T-cell (primary cell): Measurements from ENCODE around the gene DUOX2. TPM values are rescaled to one million over a fixed set of nuclear protein-coding genes. Genes with fewer than 3 reads are reported as not detected.

Source experiments
- ATAC-seq, 4 experiments: fragments of 200-7000 bp in 3 of 4; fragments of 150-1000 bp in 1 of 4; cut with Tn5 transposase; replicated peaks in 1 of 4; 1 replicate in 3 of 4; 2 replicates in 1 of 4; pipeline ENCODE4 v1.10.0; 2021; ENCODE audit warnings: moderate library complexity in 3 of 4, mild to moderate bottlenecking in 2 of 4, moderate number of reproducible peaks in 1 of 4
- CTCF ChIA-PET, 2 donors: fragments of 300-600 bp; sonication (Branson Sonifier 250); formaldehyde crosslinking; loops; one replicate each; lab custom pipeline; 2022; ENCODE audit warnings: antibody characterized with exemption in 2 of 2; lab: Charles Lee
- POLR2A ChIA-PET, 2 donors: fragments of 300-600 bp; sonication (Branson Sonifier 250); formaldehyde crosslinking; loops; one replicate each; lab custom pipeline; 2022; ENCODE audit warnings: antibody characterized with exemption in 2 of 2; lab: Charles Lee
- DNase-seq, 35 experiments: peaks; one replicate each; pipeline versions ENCODE4 v3.0.0 to v3.0.0-alpha.2; 2013 to 2023
- H3K27ac ChIP-seq: one replicate; pipeline ENCODE4 v1.5.1; 2013; ENCODE audit warnings: low read length
- H3K27me3 ChIP-seq, 2 experiments: replicated peaks in 1 of 2; 1 replicate in 1 of 2; 2 replicates in 1 of 2; pipeline versions ENCODE4 v1.6.1 to v1.7.0; 2013; ENCODE audit warnings: low read length in 1 of 2, mixed read lengths in 1 of 2; ENCODE audit not compliant: control insufficient read depth in 2 of 2, insufficient read depth in 2 of 2; ENCODE audit errors: extremely low read depth in 1 of 2
- H3K36me3 ChIP-seq, 2 donors: 1 replicate in 1 of 2; 2 replicates in 1 of 2; pipeline versions ENCODE4 v1.6.1 to v1.7.0; 2013; ENCODE audit warnings: low read length in 1 of 2; ENCODE audit not compliant: control insufficient read depth in 2 of 2, insufficient read depth in 1 of 2; ENCODE audit errors: extremely low read depth in 1 of 2
- H3K4me1 ChIP-seq, 2 experiments: 1 replicate in 1 of 2; 2 replicates in 1 of 2; pipeline versions ENCODE4 v1.6.1 to v1.7.0; 2013; ENCODE audit warnings: low read length in 2 of 2, mixed read lengths in 1 of 2; ENCODE audit not compliant: insufficient read depth in 2 of 2, control insufficient read depth in 1 of 2; ENCODE audit errors: extremely low read depth in 1 of 2
- H3K4me3 ChIP-seq, 2 donors: 1 replicate in 1 of 2; 2 replicates in 1 of 2; pipeline versions ENCODE4 v1.5.1 to v1.7.0; 2013; ENCODE audit warnings: mild to moderate bottlenecking in 2 of 2, low read length in 1 of 2, moderate library complexity in 1 of 2; ENCODE audit not compliant: control insufficient read depth in 1 of 2; ENCODE audit errors: extremely low read depth in 1 of 2
- H3K9me3 ChIP-seq: 2 replicates; pipeline ENCODE4 v1.7.0; 2013
- H3K27ac Mint-ChIP-seq, 2 donors: one replicate each; pipeline ENCODE4 v1.8.0; 2020 to 2021; ENCODE audit warnings: mild to moderate bottlenecking in 2 of 2, mixed read lengths in 2 of 2
- H3K27me3 Mint-ChIP-seq, 2 donors: one replicate each; pipeline ENCODE4 v1.8.0; 2021 to 2022; ENCODE audit warnings: mixed read lengths in 2 of 2
- H3K36me3 Mint-ChIP-seq: one replicate; pipeline ENCODE4 v1.8.0; 2021; ENCODE audit warnings: mixed read lengths
- H3K4me1 Mint-ChIP-seq, 3 donors: one replicate each; pipeline ENCODE4 v1.8.0; 2020 to 2022; ENCODE audit warnings: mixed read lengths in 3 of 3, mild to moderate bottlenecking in 1 of 3
- H3K4me3 Mint-ChIP-seq, 3 donors: one replicate each; pipeline ENCODE4 v1.8.0; 2020 to 2022; ENCODE audit warnings: mild to moderate bottlenecking in 3 of 3, mixed read lengths in 3 of 3, moderate library complexity in 3 of 3
- H3K9me3 Mint-ChIP-seq, 3 donors: one replicate each; pipeline ENCODE4 v1.8.0; 2020 to 2022; ENCODE audit warnings: mixed read lengths in 3 of 3
- WGBS: methylation state at CpG from one replicate; pipeline ENCODE4 v1.1.5; 2013; ENCODE audit warnings: missing lambda C conversion rate; ENCODE audit not compliant: insufficient coverage; 5-methylcytosine and 5-hydroxymethylcytosine counted together
- total RNA-seq, 35 experiments: library from RNA in 6 of 35; stranded (reverse) in 6 of 35; fragments of 120-200 nt in 1 of 35; gene quantifications; one replicate each; pipeline versions ENCODE4 v1.2.1 to v1.2.4 and lab custom pipeline; 2013 to 2026

The DUOX2 gene
- total RNA-seq, 5 donors from 2014 or later (not counting 1 experiment from before 2014, with no cell fraction given): 0.10 to 0.16 (median 0.12) TPM; not detected in 2

DNA sequence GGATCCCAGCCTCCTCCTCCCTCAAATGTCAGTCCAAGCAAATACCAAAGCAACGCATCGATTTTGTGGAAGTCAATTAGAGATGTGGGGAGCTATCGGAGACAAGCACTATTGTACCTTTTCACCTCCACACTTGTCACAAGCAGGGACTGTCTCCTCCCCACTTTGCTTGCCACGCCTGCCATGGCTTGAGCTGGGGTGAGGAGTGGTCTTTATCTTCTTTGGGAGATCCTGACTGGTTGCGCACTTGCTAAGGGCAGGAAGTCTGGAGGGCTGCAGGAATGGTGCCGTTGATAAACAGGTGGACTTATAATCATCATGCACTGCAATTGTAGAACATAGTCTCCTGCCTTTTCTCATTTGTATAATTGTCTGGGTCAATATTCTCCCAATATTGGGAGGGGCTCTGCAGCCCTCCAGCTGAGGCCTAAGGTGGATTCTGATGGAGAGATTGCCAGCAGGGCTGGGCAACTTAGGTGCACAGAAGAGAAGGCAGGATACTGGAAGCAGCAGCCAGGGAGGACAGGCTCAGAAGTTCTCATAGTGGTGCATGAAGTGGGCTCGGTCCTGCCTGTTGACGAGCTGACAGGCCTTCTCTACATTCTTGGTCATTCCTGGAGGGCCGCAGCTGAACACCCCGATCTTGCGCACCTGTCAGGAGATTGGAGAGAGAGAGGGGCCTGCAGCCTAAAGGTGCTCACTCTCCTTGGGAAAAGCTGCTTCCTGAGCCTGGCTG lies 20.2 kb downstream of the DUOX2 start:
- H3K9me3 Mint-ChIP-seq: no peaks in the 10 kb centered on the region
- 91% methylated on average over 5 of the region's 11 CpGs for WGBS
- DNase-seq (no peak), ATAC-seq (no peak)
- H3K4me3 Mint-ChIP-seq: no peak overlapping the region
- Histone ChIP-seq H3K27me3 (peaks cover 0 to 17% of the 10 kb centered on the region in 2 experiments), H3K27ac (no peak overlapping the region), H3K4me3 (no peak overlapping the region), H3K9me3 (no peaks in the 10 kb centered on the region), H3K4me1 (no peaks in the 10 kb centered on the region), H3K36me3 (no peaks in the 10 kb centered on the region)
- ChIA-PET POLR2A (no interaction called here), CTCF (interaction anchor here (0.7 kb wide), 2 partner anchors 12 to 56 kb away, joined by 3 to 5 read pairs; no protein-coding TSS in a partner anchor)
- H3K4me1 Mint-ChIP-seq: no peaks in the 10 kb centered on the region
- H3K36me3 Mint-ChIP-seq: no peaks in the 10 kb centered on the region
- peaks cover 14 to 22% of the 10 kb centered on the region in 2 donors for H3K27me3 Mint-ChIP-seq
- H3K27ac Mint-ChIP-seq: no peak overlapping the region

DNA sequence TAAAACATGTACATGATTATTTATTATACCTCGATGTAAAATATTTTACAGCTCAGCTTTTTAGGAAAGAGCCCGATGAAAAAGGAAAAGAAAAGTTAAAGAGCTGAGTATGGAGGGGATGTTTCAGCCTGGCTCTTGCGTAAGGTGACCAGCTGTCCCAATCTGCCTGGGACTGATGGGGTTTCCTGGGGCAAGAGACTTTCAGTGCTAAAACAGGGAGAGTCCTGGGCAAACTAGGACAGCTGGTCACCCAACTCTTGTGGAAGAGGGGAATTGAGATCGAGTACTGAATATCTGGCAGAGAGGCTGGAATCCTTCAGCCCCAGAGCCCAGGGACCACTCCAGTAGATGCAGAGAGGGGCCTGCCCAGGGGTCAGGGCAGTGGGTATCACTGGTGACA lies 21.0 kb downstream of the DUOX2 start:
- peaks cover 14 to 22% of the 10 kb centered on the region in 2 donors for H3K27me3 Mint-ChIP-seq
- 86% methylated on average over 4 of the region's 4 CpGs for WGBS
- H3K27ac Mint-ChIP-seq: no peak overlapping the region
- H3K4me1 Mint-ChIP-seq: no peaks in the 10 kb centered on the region
- ChIA-PET CTCF (no interaction called here), POLR2A (no interaction called here)
- H3K4me3 ChIP-seq: no peak overlapping the region
- H3K4me3 Mint-ChIP-seq: no peak overlapping the region
- H3K9me3 ChIP-seq: no peaks in the 10 kb centered on the region
- no peaks in the 10 kb centered on the region for H3K36me3 Mint-ChIP-seq
- no peaks in the 10 kb centered on the region for H3K4me1 ChIP-seq
- no peaks in the 10 kb centered on the region for H3K9me3 Mint-ChIP-seq
- no peak for DNase-seq
- H3K27me3 ChIP-seq: peaks cover 0 to 17% of the 10 kb centered on the region in 2 experiments
- no peak for ATAC-seq
- no peak overlapping the region for H3K27ac ChIP-seq
- H3K36me3 ChIP-seq: no peaks in the 10 kb centered on the region

DNA sequence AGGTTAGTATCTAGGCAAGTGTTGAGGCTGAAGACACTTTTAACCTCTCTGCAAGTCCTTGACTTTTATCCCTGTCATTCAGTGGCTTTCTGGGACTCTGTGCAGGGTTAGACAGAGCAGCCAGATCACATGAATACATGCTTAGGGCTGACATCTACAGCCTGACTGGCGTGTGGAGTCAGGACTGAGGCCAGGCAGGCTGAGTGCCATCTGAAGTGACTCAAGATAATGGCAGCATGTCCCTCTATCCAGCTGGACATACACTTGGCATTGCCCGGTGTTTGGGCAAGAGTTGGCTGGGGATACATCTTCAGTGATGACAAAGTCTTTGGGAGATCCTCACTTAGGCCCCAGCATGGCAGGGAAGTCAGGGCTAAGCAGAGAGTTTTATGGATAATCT lies 22.4 kb downstream of the DUOX2 start:
- Histone ChIP-seq H3K27me3 (peaks cover 0 to 17% of the 10 kb centered on the region in 2 experiments), H3K36me3 (no peaks in the 10 kb centered on the region), H3K4me3 (no peak overlapping the region), H3K9me3 (no peaks in the 10 kb centered on the region), H3K27ac (no peak overlapping the region), H3K4me1 (no peaks in the 10 kb centered on the region)
- ATAC-seq (no peak), DNase-seq (no peak)
- whole genome bisulfite sequencing: 54% methylated on average over 2 of the region's 2 CpGs
- Mint-ChIP-seq H3K36me3 (no peaks in the 10 kb centered on the region), H3K27ac (no peak overlapping the region), H3K4me1 (no peaks in the 10 kb centered on the region), H3K27me3 (peaks cover 20 to 28% of the 10 kb centered on the region in 2 donors), H3K9me3 (no peaks in the 10 kb centered on the region), H3K4me3 (no peak overlapping the region)
- POLR2A ChIA-PET: no interaction called here
- CTCF ChIA-PET: no interaction called here

DNA sequence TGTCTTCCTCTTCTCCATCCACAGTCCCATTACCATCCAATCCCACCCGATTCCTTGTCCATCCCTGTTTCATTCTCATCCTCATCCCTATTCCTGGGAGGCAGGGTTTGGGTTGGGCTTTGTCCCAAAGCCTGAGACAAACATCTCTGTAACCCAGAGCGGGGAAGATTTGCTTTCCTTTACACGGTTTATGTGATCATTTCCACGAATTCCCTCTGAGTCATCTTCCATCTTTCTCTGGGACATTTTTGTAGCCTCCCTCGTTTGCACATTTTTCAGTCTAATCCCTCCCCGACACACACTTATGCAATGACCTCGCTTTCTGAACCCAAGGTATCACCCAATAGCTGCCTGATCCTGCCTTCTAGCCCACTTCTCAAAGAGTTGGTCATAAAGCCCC lies 22.8 kb downstream of the DUOX2 start:
- DNase-seq: no peak
- ChIA-PET CTCF (no interaction called here), POLR2A (no interaction called here)
- Mint-ChIP-seq H3K27me3 (peaks cover 20 to 28% of the 10 kb centered on the region in 2 donors), H3K4me3 (no peak overlapping the region), H3K4me1 (no peaks in the 10 kb centered on the region), H3K27ac (no peak overlapping the region), H3K9me3 (no peaks in the 10 kb centered on the region), H3K36me3 (no peaks in the 10 kb centered on the region)
- no peaks in the 10 kb centered on the region for H3K4me1 ChIP-seq
- H3K36me3 ChIP-seq: no peaks in the 10 kb centered on the region
- H3K9me3 ChIP-seq: no peaks in the 10 kb centered on the region
- no peak for ATAC-seq
- no peak overlapping the region for H3K27ac ChIP-seq
- no peak overlapping the region for H3K4me3 ChIP-seq
- 39% methylated on average over 4 of the region's 7 CpGs for WGBS
- H3K27me3 ChIP-seq: peaks cover 0 to 19% of the 10 kb centered on the region in 2 experiments

DNA sequence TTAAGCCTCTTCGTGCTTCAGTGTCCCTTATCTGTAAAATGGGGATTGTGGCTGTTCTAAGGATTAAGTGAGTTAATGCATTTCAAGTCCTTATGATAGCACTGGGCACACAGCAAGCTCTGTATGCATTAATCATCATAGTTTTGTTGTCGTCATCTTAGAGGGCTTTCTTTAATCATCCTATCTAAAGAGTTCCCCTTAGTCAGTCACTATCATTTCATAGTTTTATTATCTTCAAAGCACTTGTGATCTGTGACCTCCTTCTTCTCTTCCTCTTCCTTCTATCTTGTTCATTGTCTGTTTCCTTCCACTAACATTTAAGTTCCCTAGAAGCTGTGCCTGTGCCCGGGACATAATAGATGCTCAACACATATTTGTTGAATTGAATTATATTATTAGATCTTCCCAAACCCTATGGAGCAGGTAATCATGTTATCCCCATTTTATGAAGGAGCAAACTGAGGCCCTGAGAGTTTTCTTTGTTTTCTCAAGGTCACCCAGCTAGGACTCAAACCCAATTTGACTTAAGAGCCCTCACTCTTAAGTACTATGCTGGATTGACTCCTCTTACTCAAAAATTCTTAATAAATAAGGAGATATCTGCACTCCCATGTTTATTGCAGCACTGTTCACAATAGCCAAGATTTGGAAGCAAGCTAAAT lies 24.1 kb downstream of the DUOX2 start:
- Mint-ChIP-seq H3K9me3 (no peaks in the 10 kb centered on the region), H3K27me3 (peaks cover 22 to 28% of the 10 kb centered on the region in 2 donors), H3K4me3 (no peak overlapping the region), H3K36me3 (no peaks in the 10 kb centered on the region), H3K4me1 (no peaks in the 10 kb centered on the region), H3K27ac (no peak overlapping the region)
- no peak for DNase-seq
- POLR2A ChIA-PET: no interaction called here
- Histone ChIP-seq H3K36me3 (no peaks in the 10 kb centered on the region), H3K27me3 (peaks cover 0 to 22% of the 10 kb centered on the region in 2 experiments), H3K4me3 (no peak overlapping the region), H3K4me1 (no peaks in the 10 kb centered on the region), H3K9me3 (no peaks in the 10 kb centered on the region), H3K27ac (no peak overlapping the region)
- no peak for ATAC-seq
- CTCF ChIA-PET: interaction anchor here in 1 of 2 donors (1.5 kb wide), 1 partner anchor 37 kb away, joined by 3 read pairs; no protein-coding TSS in a partner anchor
- 100% methylated on average over 1 of the region's 3 CpGs for WGBS

DNA sequence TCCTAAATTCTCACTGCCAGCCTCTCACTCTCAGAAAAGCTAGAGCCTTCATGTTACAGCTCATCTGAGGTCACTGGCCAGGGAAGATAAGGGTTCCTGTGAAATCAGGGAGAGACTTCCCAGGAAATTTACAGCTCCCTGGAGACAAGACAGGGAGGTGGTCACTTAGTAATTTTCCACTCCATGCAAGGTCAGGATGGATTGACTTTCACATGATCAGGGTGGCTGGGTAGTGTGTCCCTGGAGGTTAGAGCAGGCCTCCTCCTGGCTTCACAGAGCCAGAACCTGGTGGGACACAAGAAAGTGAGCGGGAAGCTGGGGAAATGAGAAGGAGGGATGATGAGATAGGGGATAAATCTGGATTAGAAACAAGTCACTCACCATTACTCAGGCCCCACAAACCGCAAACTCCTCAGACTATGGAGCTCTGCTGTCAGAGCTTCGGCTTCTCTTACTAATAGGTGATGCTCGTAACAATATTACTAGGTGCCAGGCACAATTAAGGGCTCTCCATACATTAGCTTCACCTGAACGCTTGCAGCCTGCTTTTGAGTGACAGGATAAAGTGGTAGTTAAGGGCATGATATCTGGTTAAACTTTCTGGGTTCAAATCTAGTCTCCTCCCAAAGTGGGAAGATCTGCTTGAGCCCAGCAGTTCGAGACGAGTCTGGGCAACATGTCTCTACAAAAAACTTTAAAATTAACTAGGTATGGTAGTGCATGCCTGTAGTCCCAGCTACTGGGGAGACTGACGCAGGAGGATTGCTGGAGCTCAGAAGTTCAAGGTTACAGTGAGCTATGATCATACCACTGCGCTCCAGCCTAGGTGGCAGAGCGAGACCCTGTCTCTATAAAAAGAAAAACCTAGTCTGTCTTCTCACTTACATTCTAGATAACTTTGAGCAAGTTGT lies 24.9 kb downstream of the DUOX2 start:
- Histone ChIP-seq H3K27me3 (peaks cover 0 to 21% of the 10 kb centered on the region in 2 experiments), H3K4me1 (no peaks in the 10 kb centered on the region), H3K9me3 (no peaks in the 10 kb centered on the region), H3K4me3 (no peak overlapping the region), H3K36me3 (no peaks in the 10 kb centered on the region), H3K27ac (no peak overlapping the region)
- Mint-ChIP-seq H3K9me3 (no peaks in the 10 kb centered on the region), H3K36me3 (no peaks in the 10 kb centered on the region), H3K27me3 (peaks cover 25 to 28% of the 10 kb centered on the region in 2 donors), H3K4me1 (no peaks in the 10 kb centered on the region), H3K27ac (no peak overlapping the region), H3K4me3 (no peak overlapping the region)
- CTCF ChIA-PET: interaction anchor here in 1 of 2 donors (1.5 kb wide), 1 partner anchor 38 kb away, joined by 3 read pairs; no protein-coding TSS in a partner anchor
- POLR2A ChIA-PET: no interaction called here
- ATAC-seq (no peak), DNase-seq (no peak)
- no CpG with 5 or more reads among the region's 10 CpGs for WGBS
